Nephron (organoid): Measurements from ENCODE around the gene MAB21L4.

Experiments
- H3K27ac Mint-ChIP-seq, 3 experiments: 2 replicates each; pipeline ENCODE4 v1.8.0; 2020; ENCODE audit warnings: mixed read lengths in 3 of 3, mild to moderate bottlenecking in 2 of 3, moderate library complexity in 1 of 3
- H3K27me3 Mint-ChIP-seq: 2 replicates; pipeline ENCODE4 v1.8.0; 2021; ENCODE audit warnings: low read depth, mild to moderate bottlenecking, moderate library complexity, mixed read lengths
- H3K36me3 Mint-ChIP-seq: 2 replicates; pipeline ENCODE4 v1.8.0; 2020; ENCODE audit warnings: low read depth, mixed read lengths
- H3K4me1 Mint-ChIP-seq: 2 replicates; pipeline ENCODE4 v1.8.0; 2020; ENCODE audit warnings: mixed read lengths
- H3K4me3 Mint-ChIP-seq, 3 experiments: 2 replicates each; pipeline ENCODE4 v1.8.0; 2020; ENCODE audit warnings: mild to moderate bottlenecking in 3 of 3, mixed read lengths in 3 of 3, moderate library complexity in 2 of 3
- H3K9me3 Mint-ChIP-seq: 2 replicates; pipeline ENCODE4 v1.8.0; 2020; ENCODE audit warnings: mixed read lengths
- CTCF ChIP-seq, 3 experiments: fragments of 200-600 bp; sonication (generic); IDR thresholded peaks; one replicate each; pipeline ENCODE4 v1.5.0; 2021; ENCODE audit warnings: antibody characterized with exemption in 3 of 3; ENCODE audit not compliant: unreplicated experiment in 3 of 3

The MAB21L4 gene

GRCh38 chr2:240869956-240870875 lies 25.7 kb downstream of the MAB21L4 start:
- H3K9me3 Mint-ChIP-seq, result no peaks in the 10 kb centered on the region
- TF ChIP-seq CTCF (IDR thresholded peaks at IDR 0.05; ENCODE audit: unreplicated experiment in 3 of 3), result no peak
- H3K4me1 Mint-ChIP-seq, result peaks cover 6% of the 10 kb centered on the region
- H3K36me3 Mint-ChIP-seq, result no peaks in the 10 kb centered on the region
- no peak overlapping the region for H3K27ac Mint-ChIP-seq
- no peak overlapping the region for H3K4me3 Mint-ChIP-seq
- H3K27me3 Mint-ChIP-seq, result peaks cover 4% of the 10 kb centered on the region

GRCh38 chr2:240869109-240869955 lies 26.6 kb downstream of the MAB21L4 start:
- TF ChIP-seq CTCF (IDR thresholded peaks at IDR 0.05; ENCODE audit: unreplicated experiment in 3 of 3), result no peak
- H3K27ac Mint-ChIP-seq, result no peak overlapping the region

GRCh38 chr2:240868286-240869108 lies 27.5 kb downstream of the MAB21L4 start, which contains the start of gene AGXT:
TSS of gene AGXT (plus strand) at chr2:240868824. CDS start at chr2:240868866, 42 bp downstream.
- H3K27ac Mint-ChIP-seq, result no peak within 1 kb of the TSS
- H3K36me3 Mint-ChIP-seq, result no peaks in the 10 kb centered on the region
- no peak for TF ChIP-seq CTCF (IDR thresholded peaks at IDR 0.05; ENCODE audit: unreplicated experiment in 3 of 3)
- H3K9me3 Mint-ChIP-seq, result no peaks in the 10 kb centered on the region
- no peak within 1 kb of the TSS for H3K4me3 Mint-ChIP-seq
- H3K27me3 Mint-ChIP-seq, result peaks cover 16% of the 10 kb centered on the region
- peaks cover 6% of the 10 kb centered on the region for H3K4me1 Mint-ChIP-seq

More at GRCh38 chr2:240869109-240869955, 26.6 kb downstream of the MAB21L4 start:
- peaks cover 9% of the 10 kb centered on the region for H3K27me3 Mint-ChIP-seq
- no peaks in the 10 kb centered on the region for H3K36me3 Mint-ChIP-seq
- no peak overlapping the region for H3K4me3 Mint-ChIP-seq
- H3K4me1 Mint-ChIP-seq, result peaks cover 6% of the 10 kb centered on the region
- no peaks in the 10 kb centered on the region for H3K9me3 Mint-ChIP-seq

GRCh38 chr2:240865391-240865790 lies 30.6 kb downstream of the MAB21L4 start:
- Mint-ChIP-seq H3K36me3 (no peaks in the 10 kb centered on the region), H3K9me3 (no peaks in the 10 kb centered on the region), H3K4me1 (peaks cover 6% of the 10 kb centered on the region), H3K27me3 (peaks cover 21% of the 10 kb centered on the region), H3K4me3 (no peak overlapping the region), H3K27ac (no peak overlapping the region)
- TF ChIP-seq CTCF (IDR thresholded peaks at IDR 0.05; ENCODE audit: unreplicated experiment in 3 of 3), result no peak

- Mint-ChIP-seq H3K27me3 (peaks cover 24% of the 10 kb centered on the region), H3K9me3 (no peaks in the 10 kb centered on the region), H3K4me3 (no peak overlapping the region), H3K36me3 (no peaks in the 10 kb centered on the region), H3K4me1 (peaks cover 6% of the 10 kb centered on the region), H3K27ac (no peak overlapping the region)
- TF ChIP-seq CTCF (IDR thresholded peaks at IDR 0.05; ENCODE audit: unreplicated experiment in 3 of 3), result no peak
Observed at GRCh38 chr2:240864475-240864874, 31.5 kb downstream of the MAB21L4 start.
